ENCODE results near the gene SUN3. TPM values are rescaled to one million over a fixed set of nuclear protein-coding genes. Genes with fewer than 3 reads are reported as not detected.

The SUN3 gene
- polyA plus RNA-seq, 3 donors, result not detected

- WGBS, 3 donors, result 86 to 91% (median 89%) methylated on average over 6 of the region's 6 CpGs
- H3K27ac ChIP-seq (ENCODE audit: low read depth, low read length), result no peak overlapping the region
These were observed 90.2 kb downstream of the SUN3 start for GRCh38 chr7:47938574-47939165.

- 88% methylated on average over 11 of the region's 11 CpGs for WGBS, 3 donors
- H3K27ac ChIP-seq (ENCODE audit: low read depth, low read length), result no peak overlapping the region
These were observed 91.0 kb downstream of the SUN3 start for GRCh38 chr7:47937711-47938573.

Other genes starting within 250 kb of the SUN3 start
- 1 to 10 TPM in 1 of 3 donors, under 1 TPM in 2; 0.10 to 1.6 (median 0.68) TPM for gene PKD1L1, start 80.6 kb downstream of the SUN3 start, polyA plus RNA-seq
- 10 to 100 TPM in 2 of 3 donors, 1 to 10 TPM in 1; 9.1 to 12.6 (median 11.4) TPM for gene HUS1, start 49.5 kb downstream of the SUN3 start, polyA plus RNA-seq
- gene C7orf57, start 6.4 kb upstream of the SUN3 start, polyA plus RNA-seq, result not detected
- gene UPP1, start 60.2 kb upstream of the SUN3 start, polyA plus RNA-seq, result 10 to 100 TPM; 11.6 to 77.4 (median 34.0) TPM
- gene ABCA13, start 142.4 kb upstream of the SUN3 start, polyA plus RNA-seq, result under 1 TPM in 2 of 3 donors, not detected in 1; 0.19 to 0.38 TPM